ENCODE measurements around the gene DOCK2. TPM values are rescaled to one million over a fixed set of nuclear protein-coding genes. Genes with fewer than 3 reads are reported as not detected.

Gene DOCK2
- polyA plus RNA-seq, 1 experiment, result 1.6 TPM

DNA sequence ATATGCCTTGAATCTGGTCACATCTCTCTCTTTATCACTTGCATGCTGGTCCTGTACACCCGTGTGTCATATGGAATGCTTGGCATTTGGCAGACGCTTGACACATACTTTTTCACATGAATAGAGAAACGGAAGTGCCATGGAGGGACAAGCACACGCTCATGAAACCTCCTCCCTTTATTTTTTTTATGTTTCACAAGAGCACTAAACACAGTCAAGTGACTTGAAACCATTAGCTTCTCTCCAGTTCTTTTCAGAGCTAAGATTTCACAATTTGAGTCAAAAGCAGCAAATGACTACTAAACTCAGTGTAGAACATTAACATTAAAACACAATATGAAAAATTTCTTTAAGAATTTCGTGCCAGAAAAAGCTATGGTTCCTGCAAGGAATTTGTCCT is 151.1 kb downstream of the DOCK2 start:
- TF ChIP-seq, protein P1, sequence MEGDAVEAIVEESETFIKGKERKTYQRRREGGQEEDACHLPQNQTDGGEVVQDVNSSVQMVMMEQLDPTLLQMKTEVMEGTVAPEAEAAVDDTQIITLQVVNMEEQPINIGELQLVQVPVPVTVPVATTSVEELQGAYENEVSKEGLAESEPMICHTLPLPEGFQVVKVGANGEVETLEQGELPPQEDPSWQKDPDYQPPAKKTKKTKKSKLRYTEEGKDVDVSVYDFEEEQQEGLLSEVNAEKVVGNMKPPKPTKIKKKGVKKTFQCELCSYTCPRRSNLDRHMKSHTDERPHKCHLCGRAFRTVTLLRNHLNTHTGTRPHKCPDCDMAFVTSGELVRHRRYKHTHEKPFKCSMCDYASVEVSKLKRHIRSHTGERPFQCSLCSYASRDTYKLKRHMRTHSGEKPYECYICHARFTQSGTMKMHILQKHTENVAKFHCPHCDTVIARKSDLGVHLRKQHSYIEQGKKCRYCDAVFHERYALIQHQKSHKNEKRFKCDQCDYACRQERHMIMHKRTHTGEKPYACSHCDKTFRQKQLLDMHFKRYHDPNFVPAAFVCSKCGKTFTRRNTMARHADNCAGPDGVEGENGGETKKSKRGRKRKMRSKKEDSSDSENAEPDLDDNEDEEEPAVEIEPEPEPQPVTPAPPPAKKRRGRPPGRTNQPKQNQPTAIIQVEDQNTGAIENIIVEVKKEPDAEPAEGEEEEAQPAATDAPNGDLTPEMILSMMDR (IDR thresholded peaks at IDR 0.05; ENCODE audit: low read depth, low read length), result no peak
- Histone ChIP-seq H3K4me3 (ENCODE audit: low read depth, low read length) (no peak overlapping the region), H3K9me3 (ENCODE audit: control insufficient read depth, insufficient read depth, low read length) (no peaks in the 10 kb centered on the region), H3K27ac (ENCODE audit: low read depth, low read length) (no peak overlapping the region), H3K27me3 (ENCODE audit: control insufficient read depth, insufficient read depth, low read length) (no peaks in the 10 kb centered on the region)
- ChIA-PET POLR2A (no interaction called here), CTCF (interaction anchor here (1.4 kb wide), 1 partner anchor 192 kb away, joined by 10 read pairs; the partner anchor contains the start of gene INSYN2B)
- no peak for DNase-seq (ENCODE audit: low read depth, low spot score)

DNA sequence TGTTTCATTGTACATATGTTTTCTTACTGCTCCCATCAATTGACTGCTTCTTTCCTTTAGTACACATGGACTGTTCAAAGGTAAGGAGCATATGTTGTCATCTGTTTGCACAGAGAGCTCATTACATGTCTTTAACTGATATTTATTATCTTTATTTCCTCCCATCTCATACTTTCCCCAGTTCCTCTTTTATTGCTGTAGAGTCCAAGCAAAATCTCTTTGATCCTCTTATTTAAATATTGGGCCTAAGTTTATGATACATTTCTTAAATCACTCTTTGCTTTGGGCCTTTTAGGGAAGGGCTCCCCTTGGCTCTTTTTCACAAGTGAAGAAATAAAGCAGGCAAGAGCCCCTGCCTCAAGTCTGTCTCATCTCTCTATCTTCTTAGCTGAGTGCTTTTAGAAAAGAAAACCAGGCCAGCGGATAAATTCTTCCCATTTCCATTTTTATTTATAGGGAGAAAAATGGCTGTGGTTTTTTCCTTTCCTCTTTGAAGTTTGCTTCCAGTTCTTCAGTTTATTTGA is 152.4 kb downstream of the DOCK2 start:
- ChIA-PET CTCF (interaction anchor here (1.2 to 1.4 kb wide), 4 partner anchors 9 to 191 kb away, joined by 3 to 10 read pairs (median 5); partner anchors contain the start of gene INSYN2B), POLR2A (interaction anchor here (1.4 kb wide), 1 partner anchor 13 kb away, joined by 3 read pairs; no protein-coding TSS in a partner anchor)
- Histone ChIP-seq H3K27me3 (ENCODE audit: control insufficient read depth, insufficient read depth, low read length) (no peaks in the 10 kb centered on the region), H3K4me3 (ENCODE audit: low read depth, low read length) (no peak overlapping the region), H3K27ac (ENCODE audit: low read depth, low read length) (no peak overlapping the region), H3K9me3 (ENCODE audit: control insufficient read depth, insufficient read depth, low read length) (no peaks in the 10 kb centered on the region)
- TF ChIP-seq, protein P1 (IDR thresholded peaks at IDR 0.05; ENCODE audit: low read depth, low read length), result no peak
- DNase-seq (ENCODE audit: low read depth, low spot score), result no peak

DNA sequence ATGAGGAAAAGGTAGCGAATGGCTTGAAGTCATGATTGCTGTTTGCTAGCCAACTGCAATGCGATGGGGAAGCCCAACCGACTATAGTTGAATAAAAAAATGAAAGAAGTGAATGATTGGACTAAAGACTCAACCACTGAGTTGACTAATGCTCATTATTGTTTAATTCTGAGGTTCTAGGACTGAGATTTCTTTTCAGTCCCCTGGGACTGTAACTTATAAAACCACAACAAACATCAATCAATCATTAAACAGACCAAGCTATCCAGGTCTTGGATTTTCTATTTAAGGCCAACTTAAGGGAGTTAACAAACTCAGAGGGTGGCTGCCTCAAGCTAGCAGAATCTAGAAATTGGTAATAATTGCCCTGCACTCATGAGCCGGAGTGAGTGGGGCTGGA is 154.2 kb downstream of the DOCK2 start:
- no peak for DNase-seq (ENCODE audit: low read depth, low spot score)
- Histone ChIP-seq H3K9me3 (ENCODE audit: control insufficient read depth, insufficient read depth, low read length) (no peaks in the 10 kb centered on the region), H3K27ac (ENCODE audit: low read depth, low read length) (no peak overlapping the region), H3K27me3 (ENCODE audit: control insufficient read depth, insufficient read depth, low read length) (no peaks in the 10 kb centered on the region), H3K4me3 (ENCODE audit: low read depth, low read length) (no peak overlapping the region)
- CTCF ChIA-PET, result no interaction called here
- TF ChIP-seq, protein P1 (IDR thresholded peaks at IDR 0.05; ENCODE audit: low read depth, low read length), result no peak
- POLR2A ChIA-PET, result no interaction called here

DNA sequence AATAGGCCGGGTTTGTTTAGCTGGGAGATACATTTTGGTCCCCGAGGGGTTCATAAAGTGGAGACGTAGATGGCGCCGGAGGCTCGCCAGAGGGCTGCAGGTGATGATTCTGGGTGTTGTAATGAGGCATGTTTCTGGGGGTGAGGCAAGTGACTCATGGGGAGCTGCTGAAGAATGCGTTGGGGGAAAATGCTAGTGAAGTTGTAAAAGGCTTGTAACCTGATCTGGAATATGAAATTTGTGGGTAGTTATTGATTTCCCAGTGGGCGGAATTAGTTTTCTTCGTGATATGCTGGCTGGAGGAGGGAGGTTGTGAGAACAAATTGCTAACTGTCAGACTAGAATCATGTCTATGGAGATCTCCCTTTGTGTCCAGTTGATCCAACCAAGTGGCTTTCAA is 158.3 kb downstream of the DOCK2 start:
- TF ChIP-seq, protein P1 (IDR thresholded peaks at IDR 0.05; ENCODE audit: low read depth, low read length), result no peak
- Histone ChIP-seq H3K27ac (ENCODE audit: low read depth, low read length) (no peak overlapping the region), H3K27me3 (ENCODE audit: control insufficient read depth, insufficient read depth, low read length) (no peaks in the 10 kb centered on the region), H3K4me3 (ENCODE audit: low read depth, low read length) (no peak overlapping the region), H3K9me3 (ENCODE audit: control insufficient read depth, insufficient read depth, low read length) (no peaks in the 10 kb centered on the region)
- CTCF ChIA-PET, result interaction anchor here (1.3 kb wide), 1 partner anchor 185 kb away, joined by 6 read pairs; the partner anchor contains the start of gene INSYN2B
- DNase-seq (ENCODE audit: low read depth, low spot score), result no peak
- POLR2A ChIA-PET, result no interaction called here

DNA sequence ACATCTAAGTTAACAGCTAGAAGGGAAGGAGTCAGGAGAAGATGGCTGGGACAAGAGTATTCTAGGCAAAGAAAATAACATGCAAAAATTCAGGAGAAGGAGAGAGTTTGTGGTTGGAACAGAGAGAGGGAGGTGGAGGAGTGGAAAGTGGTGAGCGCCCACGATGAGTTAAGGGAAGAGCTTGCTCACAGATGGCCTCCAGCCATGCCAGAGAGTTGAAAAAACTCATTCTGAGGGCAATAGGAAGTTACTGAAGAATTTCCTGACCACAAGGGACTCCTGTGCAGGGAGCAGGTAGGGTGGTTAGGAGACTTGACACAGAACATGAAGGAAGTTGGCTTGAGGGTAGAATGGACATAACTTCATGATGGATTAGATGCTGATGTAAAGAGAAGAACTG is 159.7 kb downstream of the DOCK2 start:
- ChIA-PET CTCF (no interaction called here), POLR2A (no interaction called here)
- TF ChIP-seq, protein P1 (IDR thresholded peaks at IDR 0.05; ENCODE audit: low read depth, low read length), result no peak
- H3K27me3 ChIP-seq (ENCODE audit: control insufficient read depth, insufficient read depth, low read length), result no peaks in the 10 kb centered on the region
- DNase-seq (ENCODE audit: low read depth, low spot score), result no peak
- H3K27ac ChIP-seq (ENCODE audit: low read depth, low read length), result no peak overlapping the region
- H3K4me3 ChIP-seq (ENCODE audit: low read depth, low read length), result no peak overlapping the region
- no peaks in the 10 kb centered on the region for H3K9me3 ChIP-seq (ENCODE audit: control insufficient read depth, insufficient read depth, low read length)

All from AG04450 (cell line).